A549 (cell line): ENCODE results near the gene TMEM106B. TPM values are rescaled to one million over a fixed set of nuclear protein-coding genes. Genes with fewer than 3 reads are reported as not detected.
A peak's percentile ranks its signal among the peaks of the same experiment; 100 is the strongest.

Experiments used
- ATAC-seq, 2 experiments: fragments of 200-7000 bp in 1 of 2; fragments of >200 bp in 1 of 2; cut with Nextera tagmentation in 1 of 2; cut with Tn5 transposase in 1 of 2; 3 replicates each; pipeline versions ENCODE4 v1.8.0 to v1.9.1; 2018 to 2020; ENCODE audit warnings: mild to moderate bottlenecking in 1 of 2, moderate library complexity in 1 of 2
- CTCF ChIA-PET: fragments of 300-600 bp; sonication (Branson Sonifier 250); formaldehyde crosslinking; extraction: SDS; loops from one replicate; lab custom pipeline; 2021; ENCODE audit warnings: antibody characterized with exemption, inconsistent platforms; lab: Yijun Ruan, JAX
- POLR2A ChIA-PET: fragments of 350-600 bp; formaldehyde crosslinking; extraction: SDS; loops from one replicate; lab custom pipeline; 2021; ENCODE audit warnings: antibody characterized with exemption, inconsistent platforms; lab: Yijun Ruan, JAX
- DNase-seq, 2 experiments: peaks; one replicate each; pipeline versions ENCODE4 v3.0.0 to v3.0.0-alpha.2; 2011 to 2016; ENCODE audit warnings: low read depth in 1 of 2, low spot score in 1 of 2
- FAIRE-seq: peaks from 2 replicates; lab custom pipeline; 2011; peaks lifted over from hg19 to GRCh38; lab: Jason Lieb, UNC
- H3K27ac ChIP-seq, 2 experiments: fragments of >200 bp; sonication (Bioruptor Twin); formaldehyde crosslinking; 3 replicates each; pipeline ENCODE4 v1.5.1; 2016 to 2017
- H3K4me1 ChIP-seq: fragments of >200 bp; sonication (Bioruptor Twin); formaldehyde crosslinking; 3 replicates; pipeline ENCODE4 v1.6.1; 2016
- H3K4me2 ChIP-seq: fragments of >200 bp; sonication (Bioruptor Twin); formaldehyde crosslinking; 3 replicates; pipeline ENCODE4 v1.6.1; 2016
- H3K4me3 ChIP-seq: fragments of >200 bp; sonication (Bioruptor Twin); formaldehyde crosslinking; 3 replicates; pipeline ENCODE4 v1.5.1; 2016
- H3K9me3 ChIP-seq: fragments of >200 bp; sonication (Bioruptor Twin); formaldehyde crosslinking; 3 replicates; pipeline ENCODE4 v1.6.1; 2016
- CBX2 ChIP-seq: fragments of 200-600 bp; sonication (generic); IDR thresholded peaks from 2 replicates; pipeline ENCODE4 v1.6.1; 2016; ENCODE audit warnings: low read depth, mild to moderate bottlenecking, borderline replicate concordance
- CEBPB ChIP-seq, 2 experiments: fragments of >200 bp in 1 of 2; sonication (Bioruptor Twin) in 1 of 2; formaldehyde crosslinking in 1 of 2; IDR thresholded peaks; 2 replicates each; pipeline ENCODE4 v1.6.1; 2012 to 2016
- CTCF ChIP-seq: fragments of >200 bp; sonication (Bioruptor Twin); formaldehyde crosslinking; IDR thresholded peaks from 3 replicates; pipeline ENCODE4 v1.5.1; 2016
- EHF ChIP-seq: fragments of 250-450 bp; sonication (Bioruptor Pico); IDR thresholded peaks from 2 replicates; pipeline ENCODE4 v1.5.0; 2020; ENCODE audit warnings: mild to moderate bottlenecking
- ESRRA ChIP-seq: fragments of 150-350 bp; IDR thresholded peaks from 2 replicates; pipeline ENCODE4 v1.6.1; 2014; ENCODE audit warnings: mild to moderate bottlenecking, low read length, borderline replicate concordance
- FOSL2 ChIP-seq, 2 experiments: fragments of 450-650 bp in 1 of 2; fragments of >200 bp in 1 of 2; sonication (Bioruptor Twin) in 1 of 2; formaldehyde crosslinking; IDR thresholded peaks; 2 replicates each; pipeline versions ENCODE4 v1.5.0 to v1.6.1; 2016 to 2020; ENCODE audit warnings: mild to moderate bottlenecking in 1 of 2, moderate library complexity in 1 of 2
- FOXS1 ChIP-seq: fragments of 250-450 bp; sonication (Bioruptor Pico); IDR thresholded peaks from 2 replicates; pipeline ENCODE4 v1.5.0; 2020; ENCODE audit warnings: mild to moderate bottlenecking, moderate library complexity
- HMGXB4 ChIP-seq: fragments of 250-450 bp; sonication (Bioruptor Pico); IDR thresholded peaks from 2 replicates; pipeline ENCODE4 v1.5.0; 2021; ENCODE audit warnings: mild to moderate bottlenecking, moderate library complexity, borderline replicate concordance
- HOXA7 ChIP-seq: fragments of 250-450 bp; sonication (Bioruptor Pico); IDR thresholded peaks from 2 replicates; pipeline ENCODE4 v1.5.0; 2020; ENCODE audit warnings: mild to moderate bottlenecking, moderate library complexity
- HOXB13 ChIP-seq: fragments of 250-450 bp; sonication (Bioruptor Pico); IDR thresholded peaks from 2 replicates; pipeline ENCODE4 v1.5.0; 2020; ENCODE audit warnings: low read depth, mild to moderate bottlenecking, moderate library complexity
- KDM5A ChIP-seq: fragments of 200-600 bp; sonication (generic); IDR thresholded peaks from 2 replicates; pipeline ENCODE4 v1.6.1; 2016; ENCODE audit warnings: antibody characterized with exemption, mild to moderate bottlenecking
- MAFK ChIP-seq: fragments of 450-650 bp; IDR thresholded peaks from 2 replicates; pipeline ENCODE4 v1.6.1; 2014; ENCODE audit not compliant: partially characterized antibody
- MYC ChIP-seq: IDR thresholded peaks from 2 replicates; pipeline ENCODE4 v1.6.1; 2012; ENCODE audit warnings: mild to moderate bottlenecking, inconsistent platforms, low read length, improper control_type of control experiment, borderline replicate concordance
- PHF8 ChIP-seq: fragments of 200-600 bp; sonication (generic); IDR thresholded peaks from 2 replicates; pipeline ENCODE4 v1.6.1; 2016; ENCODE audit warnings: low read depth, mild to moderate bottlenecking, antibody characterized with exemption, moderate library complexity, borderline replicate concordance
- POLR2A ChIP-seq: IDR thresholded peaks from 2 replicates; pipeline ENCODE4 v1.6.1; 2012; ENCODE audit warnings: mild to moderate bottlenecking, low read length
- RAD21 ChIP-seq, 2 experiments: fragments of >200 bp in 1 of 2; sonication (Bioruptor Twin) in 1 of 2; formaldehyde crosslinking in 1 of 2; IDR thresholded peaks in 1 of 2; conservative IDR thresholded peaks in 1 of 2; 2 replicates in 1 of 2; 3 replicates in 1 of 2; pipeline ENCODE4 v1.6.1; 2012 to 2018; ENCODE audit warnings: inconsistent platforms in 1 of 2
- REST ChIP-seq: fragments of 200-600 bp; sonication (generic); IDR thresholded peaks from 2 replicates; pipeline ENCODE4 v1.6.1; 2016; ENCODE audit warnings: antibody characterized with exemption, mild to moderate bottlenecking, moderate library complexity
- SMC3 ChIP-seq: fragments of >200 bp; sonication (Bioruptor Twin); formaldehyde crosslinking; IDR thresholded peaks from 3 replicates; pipeline ENCODE4 v1.6.1; 2018; ENCODE audit warnings: inconsistent platforms
- TP53 ChIP-seq: fragments of 250-450 bp; sonication (Bioruptor Pico); IDR thresholded peaks from 2 replicates; pipeline ENCODE4 v1.5.0; 2021; ENCODE audit warnings: mild to moderate bottlenecking, moderate library complexity
- USF2 ChIP-seq: fragments of 450-650 bp; IDR thresholded peaks from 2 replicates; pipeline ENCODE4 v1.6.1; 2014; ENCODE audit warnings: antibody characterized with exemption
- ZSCAN20 ChIP-seq: fragments of 250-450 bp; sonication (Bioruptor Pico); IDR thresholded peaks from 2 replicates; pipeline ENCODE4 v1.8.0; 2022; ENCODE audit warnings: mild to moderate bottlenecking, moderate library complexity
- WGBS: methylation state at CpG from one replicate; pipeline ENCODE4 v1.1.6; 2017; ENCODE audit errors: missing lambda C conversion rate; 5-methylcytosine and 5-hydroxymethylcytosine counted together
- polyA plus RNA-seq, 4 experiments: library from polyadenylated mRNA; depleted of rRNA in 3 of 4; stranded (reverse); fragments of >200 nt; fragmentation: RNase III in 1 of 4; extraction: RNeasy Plus Mini Kit Qiagen cat#74134 plus additional on column Dnase treatment in 1 of 4; gene quantifications; 2 replicates in 3 of 4; 3 replicates in 1 of 4; pipeline ENCODE4 v1.2.3, GENCODE V29; 2011 to 2017
- TF ChIP-seq, protein P1 (sequence below): IDR thresholded peaks from 2 replicates; pipeline ENCODE4 v1.6.1; 2012
- TF ChIP-seq, protein P2 (sequence below): fragments of >200 bp; sonication (Bioruptor Twin); formaldehyde crosslinking; IDR thresholded peaks from 3 replicates; pipeline ENCODE4 v1.6.1; 2016
- TF ChIP-seq, protein P3 (sequence below): fragments of 250-450 bp; sonication (Bioruptor Pico); IDR thresholded peaks from 2 replicates; pipeline ENCODE4 v1.5.0; 2020; ENCODE audit warnings: low read depth, mild to moderate bottlenecking, moderate library complexity
- TF ChIP-seq, protein P4 (sequence below): fragments of 150-350 bp; IDR thresholded peaks from 2 replicates; pipeline ENCODE4 v1.6.1; 2014; ENCODE audit warnings: low read depth, mild to moderate bottlenecking, low read length

The TMEM106B gene
- polyA plus RNA-seq, 2 of the 4 experiments (the other 2 are of a cell fraction), result 70.9 to 123 TPM

DNA sequence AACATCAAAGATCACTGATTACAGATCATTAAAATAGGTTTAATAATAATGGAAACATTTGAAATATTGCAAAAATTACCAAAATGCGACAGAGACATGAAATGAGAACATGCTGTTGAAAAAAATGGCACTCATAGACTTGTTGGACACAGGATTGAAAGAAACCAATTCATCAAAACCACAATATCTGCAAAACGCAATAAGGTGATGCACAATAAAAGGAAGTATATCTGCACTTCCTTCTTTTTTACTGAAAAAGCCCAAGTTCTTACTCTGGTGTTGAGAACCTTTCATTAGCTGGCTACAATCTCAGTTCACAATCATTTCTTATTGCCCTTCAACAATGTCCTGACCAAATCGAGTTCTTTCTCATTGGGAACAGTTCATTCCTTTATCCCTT lies 28.7 kb downstream of the TMEM106B start:
- TF ChIP-seq, protein P1, sequence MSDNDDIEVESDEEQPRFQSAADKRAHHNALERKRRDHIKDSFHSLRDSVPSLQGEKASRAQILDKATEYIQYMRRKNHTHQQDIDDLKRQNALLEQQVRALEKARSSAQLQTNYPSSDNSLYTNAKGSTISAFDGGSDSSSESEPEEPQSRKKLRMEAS, result no peak
- TF ChIP-seq ESRRA, result no peak
- TF ChIP-seq, protein P2, sequence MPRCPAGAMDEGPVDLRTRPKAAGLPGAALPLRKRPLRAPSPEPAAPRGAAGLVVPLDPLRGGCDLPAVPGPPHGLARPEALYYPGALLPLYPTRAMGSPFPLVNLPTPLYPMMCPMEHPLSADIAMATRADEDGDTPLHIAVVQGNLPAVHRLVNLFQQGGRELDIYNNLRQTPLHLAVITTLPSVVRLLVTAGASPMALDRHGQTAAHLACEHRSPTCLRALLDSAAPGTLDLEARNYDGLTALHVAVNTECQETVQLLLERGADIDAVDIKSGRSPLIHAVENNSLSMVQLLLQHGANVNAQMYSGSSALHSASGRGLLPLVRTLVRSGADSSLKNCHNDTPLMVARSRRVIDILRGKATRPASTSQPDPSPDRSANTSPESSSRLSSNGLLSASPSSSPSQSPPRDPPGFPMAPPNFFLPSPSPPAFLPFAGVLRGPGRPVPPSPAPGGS, result no peak
- TF ChIP-seq PHF8, result no peak
- no peak for TF ChIP-seq TP53 (CRISPR knock-in tag)
- ChIA-PET POLR2A (no interaction called here), CTCF (no interaction called here)
- no peak overlapping the region for H3K4me2 ChIP-seq
- no peak for FAIRE-seq
- no peak overlapping the region for H3K27ac ChIP-seq
- 86% methylated on average over 3 of the region's 3 CpGs for WGBS
- 0 out of 3 replicates have a peak, but pooled peaks cover 7% of the 10 kb centered on the region for H3K4me1 ChIP-seq
- no peak for DNase-seq
- no peak overlapping the region for H3K4me3 ChIP-seq
- no peaks in the 10 kb centered on the region for H3K9me3 ChIP-seq
- no peak for ATAC-seq

DNA sequence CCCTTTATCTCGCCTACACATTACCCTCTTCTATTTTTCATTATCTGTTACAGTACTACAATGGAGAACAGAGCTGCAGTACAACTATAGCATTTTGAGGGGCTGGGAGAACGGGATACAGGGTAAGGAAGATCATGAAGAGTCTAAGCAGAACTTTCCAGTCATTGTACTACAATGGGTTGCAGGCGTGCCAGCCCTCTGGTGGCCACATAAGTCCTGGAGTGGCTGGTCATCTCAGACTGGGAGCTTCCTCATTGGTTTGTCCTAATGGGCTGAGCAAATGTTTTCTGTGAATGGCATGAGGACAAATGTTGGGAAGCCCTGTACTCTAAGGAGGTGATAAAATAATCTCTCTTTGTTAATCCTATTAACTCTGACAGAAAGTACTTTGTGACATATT lies 33.0 kb downstream of the TMEM106B start:
- WGBS, result 69% methylated on average over 3 of the region's 3 CpGs
- Histone ChIP-seq H3K4me3 (no peak overlapping the region), H3K4me2 (no peak overlapping the region), H3K4me1 (0 out of 3 replicates have a peak, but pooled peaks cover 9% of the 10 kb centered on the region), H3K27ac (no peak overlapping the region), H3K9me3 (no peaks in the 10 kb centered on the region)
- CTCF ChIA-PET, result no interaction called here
- POLR2A ChIA-PET, result no interaction called here
- DNase-seq, result peak; percentile 10 to 63
- FAIRE-seq, result no peak
- ATAC-seq, result peak; percentile 84 to 93
- TF ChIP-seq REST, result no peak
- TF ChIP-seq, protein P3, sequence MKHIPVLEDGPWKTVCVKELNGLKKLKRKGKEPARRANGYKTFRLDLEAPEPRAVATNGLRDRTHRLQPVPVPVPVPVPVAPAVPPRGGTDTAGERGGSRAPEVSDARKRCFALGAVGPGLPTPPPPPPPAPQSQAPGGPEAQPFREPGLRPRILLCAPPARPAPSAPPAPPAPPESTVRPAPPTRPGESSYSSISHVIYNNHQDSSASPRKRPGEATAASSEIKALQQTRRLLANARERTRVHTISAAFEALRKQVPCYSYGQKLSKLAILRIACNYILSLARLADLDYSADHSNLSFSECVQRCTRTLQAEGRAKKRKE, result no peak
- no peak for TF ChIP-seq POLR2A
- TF ChIP-seq CBX2, result no peak
- TF ChIP-seq CEBPB (IDR thresholded peaks at IDR 0.05), result no peak
- no peak for TF ChIP-seq FOXS1
- no peak for TF ChIP-seq HOXA7
- TF ChIP-seq MAFK, result no peak
- TF ChIP-seq CTCF, result peak; percentile 29; the same call in 2 of the 3 replicates
- TF ChIP-seq FOSL2 (IDR thresholded peaks at IDR 0.05), result no peak
- no peak for TF ChIP-seq FOSL2 (CRISPR knock-in tag; IDR thresholded peaks at IDR 0.05)
- TF ChIP-seq ZSCAN20 (CRISPR knock-in tag), result no peak
- TF ChIP-seq SMC3, result peak; percentile 40; the same call in 1 of the 3 replicates
- peak; percentile 43 to 53; a peak in 3 of 5 replicates for TF ChIP-seq RAD21 (conservative IDR thresholded peaks at IDR 0.05 in 1 of 2, IDR thresholded peaks at IDR 0.05 in 1 of 2)
- no peak for TF ChIP-seq EHF (CRISPR knock-in tag)
- TF ChIP-seq TP53 (CRISPR knock-in tag), result no peak
- no peak for TF ChIP-seq HOXB13 (CRISPR knock-in tag)
- TF ChIP-seq KDM5A, result no peak
- TF ChIP-seq, protein P4, sequence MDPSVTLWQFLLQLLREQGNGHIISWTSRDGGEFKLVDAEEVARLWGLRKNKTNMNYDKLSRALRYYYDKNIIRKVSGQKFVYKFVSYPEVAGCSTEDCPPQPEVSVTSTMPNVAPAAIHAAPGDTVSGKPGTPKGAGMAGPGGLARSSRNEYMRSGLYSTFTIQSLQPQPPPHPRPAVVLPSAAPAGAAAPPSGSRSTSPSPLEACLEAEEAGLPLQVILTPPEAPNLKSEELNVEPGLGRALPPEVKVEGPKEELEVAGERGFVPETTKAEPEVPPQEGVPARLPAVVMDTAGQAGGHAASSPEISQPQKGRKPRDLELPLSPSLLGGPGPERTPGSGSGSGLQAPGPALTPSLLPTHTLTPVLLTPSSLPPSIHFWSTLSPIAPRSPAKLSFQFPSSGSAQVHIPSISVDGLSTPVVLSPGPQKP, result no peak
- TF ChIP-seq USF2, result no peak
- TF ChIP-seq HMGXB4 (CRISPR knock-in tag), result no peak
- no peak for TF ChIP-seq MYC
